HG02885 (cell line): ENCODE results near the gene POU6F2.
"Not testable (repeated sequence)": the region's sequence is repeated elsewhere in the genome, so short reads cannot be mapped to it uniquely, and the experiment has no call there.

ENCODE experiments used
- ATAC-seq: cut with Tn5 transposase; IDR thresholded peaks from one replicate; pipeline ENCODE4 v1.9.1; 2021; ENCODE audit warnings: mild to moderate bottlenecking; ENCODE audit not compliant: unreplicated experiment, poor library complexity

Gene POU6F2

GRCh38 chr7:38975944-38976392 lies 1.7 kb upstream of the POU6F2 start:
- ATAC-seq = no peak

- no peak for ATAC-seq
These were observed 782 bp downstream of the POU6F2 start for GRCh38 chr7:38978491-38978890.

- ATAC-seq = no peak
These were observed 14.5 kb downstream of the POU6F2 start for GRCh38 chr7:38992203-38992602.

GRCh38 chr7:39001595-39001994 lies 23.9 kb downstream of the POU6F2 start:
- ATAC-seq = no peak

GRCh38 chr7:39002755-39003154 lies 25.0 kb downstream of the POU6F2 start:
- no peak for ATAC-seq

- ATAC-seq = no peak
These were observed 27.3 kb downstream of the POU6F2 start for GRCh38 chr7:39005036-39005435.

- ATAC-seq = no peak
These were observed 27.8 kb downstream of the POU6F2 start for GRCh38 chr7:39005461-39005860.

GRCh38 chr7:39013049-39013939 lies 35.6 kb downstream of the POU6F2 start:
- ATAC-seq = not testable (repeated sequence)

GRCh38 chr7:39016609-39017008 lies 38.9 kb downstream of the POU6F2 start:
- ATAC-seq = no peak

GRCh38 chr7:39017369-39017915 lies 39.7 kb downstream of the POU6F2 start:
- no peak for ATAC-seq

- ATAC-seq = no peak
These were observed 45.1 kb downstream of the POU6F2 start for GRCh38 chr7:39022796-39023195.

- ATAC-seq = no peak
These were observed 49.8 kb downstream of the POU6F2 start for GRCh38 chr7:39027491-39027890.

GRCh38 chr7:39033885-39034624 lies 56.3 kb downstream of the POU6F2 start:
- ATAC-seq = no peak

GRCh38 chr7:39035156-39035555 lies 57.4 kb downstream of the POU6F2 start:
- no peak for ATAC-seq

GRCh38 chr7:39035903-39036302 lies 58.2 kb downstream of the POU6F2 start:
- no peak for ATAC-seq

GRCh38 chr7:39042670-39043069 lies 65.0 kb downstream of the POU6F2 start:
- ATAC-seq = no peak

- ATAC-seq = no peak
These were observed 65.8 kb downstream of the POU6F2 start for GRCh38 chr7:39043531-39043930.

GRCh38 chr7:39044489-39044888 lies 66.8 kb downstream of the POU6F2 start:
- no peak for ATAC-seq

GRCh38 chr7:39045231-39045630 lies 67.5 kb downstream of the POU6F2 start:
- ATAC-seq = no peak

- no peak for ATAC-seq
These were observed 73.6 kb downstream of the POU6F2 start for GRCh38 chr7:39051279-39051678.

GRCh38 chr7:39051707-39052106 lies 74.0 kb downstream of the POU6F2 start:
- no peak for ATAC-seq
